GM21367 (cell line): ENCODE results near the gene ZNF319.

Experiments
- ATAC-seq: cut with Tn5 transposase; IDR thresholded peaks from one replicate; pipeline ENCODE4 v1.9.1; 2021; ENCODE audit not compliant: unreplicated experiment

ZNF319 gene

GRCh38 chr16:57998992-57999365, 1.5 kb downstream of the ZNF319 start:
- ATAC-seq = no peak

GRCh38 chr16:57998486-57998885, 2.0 kb downstream of the ZNF319 start:
- no peak for ATAC-seq

GRCh38 chr16:57997528-57998265, 2.8 kb downstream of the ZNF319 start:
- no peak for ATAC-seq

GRCh38 chr16:57997176-57997527, 3.3 kb downstream of the ZNF319 start:
- no peak for ATAC-seq

- no peak for ATAC-seq
Measured at GRCh38 chr16:57996406-57997175, 3.9 kb downstream of the ZNF319 start.

GRCh38 chr16:57995721-57996405, 4.6 kb downstream of the ZNF319 start:
- no peak for ATAC-seq

- no peak for ATAC-seq
Measured at GRCh38 chr16:57994778-57995177, 5.7 kb downstream of the ZNF319 start.

GRCh38 chr16:57994361-57994760, 6.1 kb downstream of the ZNF319 start:
- no peak for ATAC-seq

GRCh38 chr16:57993897-57994296, 6.6 kb downstream of the ZNF319 start:
- ATAC-seq = no peak

- no peak for ATAC-seq
Measured at GRCh38 chr16:57993438-57993837, 7.0 kb downstream of the ZNF319 start.

- no peak for ATAC-seq
Measured at GRCh38 chr16:57992084-57992483, 8.4 kb downstream of the ZNF319 start.

GRCh38 chr16:57991551-57992059, 8.9 kb downstream of the ZNF319 start:
- no peak for ATAC-seq

- ATAC-seq = no peak
Measured at GRCh38 chr16:57988929-57989328, 11.5 kb downstream of the ZNF319 start.

GRCh38 chr16:57987441-57988177, 12.9 kb downstream of the ZNF319 start:
- ATAC-seq = no peak

GRCh38 chr16:57986196-57986595, 14.3 kb downstream of the ZNF319 start:
- no peak for ATAC-seq

- ATAC-seq = peak; percentile 20
Measured at GRCh38 chr16:57985204-57986181, 15.0 kb downstream of the ZNF319 start.

GRCh38 chr16:57984443-57985203, 15.8 kb downstream of the ZNF319 start:
- ATAC-seq = peak; percentile 67

- ATAC-seq = no peak
Measured at GRCh38 chr16:57982385-57982784, 18.1 kb downstream of the ZNF319 start.

- no peak for ATAC-seq
Measured at GRCh38 chr16:57981636-57982035, 18.8 kb downstream of the ZNF319 start.
